ENCODE data around the gene SHCBP1L.
"Not testable (repeated sequence)": the region's sequence is repeated elsewhere in the genome, so short reads cannot be mapped to it uniquely, and the experiment has no call there.

Gene SHCBP1L

DNA sequence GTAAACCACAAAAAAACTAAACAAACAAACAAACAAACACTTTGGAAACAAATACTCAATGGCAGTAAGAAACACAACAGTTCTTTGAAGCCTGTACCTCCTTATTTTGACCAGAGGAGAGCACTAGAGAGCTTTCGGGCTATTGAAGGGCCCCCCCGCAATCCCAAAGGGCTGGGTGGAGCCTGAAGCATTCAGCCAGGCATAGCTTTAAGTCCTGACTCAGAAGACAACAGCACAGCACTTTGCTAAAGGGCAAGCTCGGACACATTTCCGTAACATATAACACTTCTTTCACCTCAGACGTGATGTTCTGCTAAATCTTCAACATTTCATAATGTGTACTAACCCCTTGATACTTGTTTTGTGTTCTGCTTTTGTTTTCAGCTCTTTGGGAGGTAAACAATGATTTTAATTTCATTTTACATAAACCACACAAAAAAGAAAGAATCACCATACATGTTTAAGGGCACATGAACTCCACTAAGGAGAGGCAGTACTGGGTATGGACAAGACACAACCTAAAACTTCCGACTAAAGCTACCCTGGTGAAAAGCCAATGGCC, 9.7 kb upstream of the SHCBP1L start:
- peak; percentile 98 for FAIRE-seq

DNA sequence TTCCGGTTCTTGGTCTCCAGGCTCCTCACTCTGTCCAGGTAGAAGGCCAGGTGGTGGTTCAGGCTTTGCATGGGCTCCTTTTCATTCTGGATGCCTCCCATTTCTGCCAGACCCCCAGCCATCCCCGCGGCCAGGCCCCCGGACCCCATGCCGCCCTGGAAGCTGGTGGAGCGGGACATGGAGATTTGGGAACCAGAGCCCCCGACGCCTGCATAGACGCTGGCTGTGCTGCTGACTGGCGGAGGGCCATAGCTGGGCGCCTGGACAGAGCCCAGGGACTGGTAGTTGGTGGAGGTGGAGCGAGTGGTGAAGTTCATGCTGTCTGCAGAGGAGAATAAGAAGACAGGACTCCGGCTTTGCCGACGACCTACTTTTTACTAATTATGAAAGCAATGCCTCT, 7.1 kb upstream of the SHCBP1L start:
- no peak for FAIRE-seq

GRCh38 chr1:182957902-182958395, 5.0 kb upstream of the SHCBP1L start:
- no peak for FAIRE-seq

DNA sequence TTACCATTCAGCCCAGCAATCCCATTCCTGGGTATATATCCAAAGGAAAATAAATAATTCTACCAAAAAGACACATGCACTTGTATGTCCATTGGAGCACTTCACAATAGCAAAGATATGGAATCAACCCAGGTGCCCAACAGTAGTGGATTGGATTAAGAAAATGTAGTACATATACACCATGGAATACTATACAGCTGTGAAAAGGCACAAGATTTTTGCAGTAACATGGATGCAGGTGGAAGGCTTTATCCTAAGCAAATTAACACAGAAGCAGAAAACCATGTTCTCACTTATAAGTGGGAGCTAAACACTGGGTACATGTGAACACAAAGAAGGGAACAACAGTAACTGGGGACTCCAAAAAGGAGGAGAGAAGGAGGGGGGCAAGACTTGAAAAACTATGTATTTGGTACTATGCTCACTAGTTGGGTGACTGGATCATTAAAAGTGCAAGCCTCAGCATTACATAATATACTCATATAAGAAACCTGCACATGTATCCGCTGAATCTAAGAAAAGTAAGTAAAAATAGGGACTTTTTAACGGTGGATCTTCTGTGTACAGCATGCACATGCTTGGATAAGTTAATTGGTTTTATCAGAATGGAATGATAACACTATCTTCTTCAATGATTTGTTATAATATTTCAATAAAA, 3.9 kb upstream of the SHCBP1L start:
- no peak for FAIRE-seq

DNA sequence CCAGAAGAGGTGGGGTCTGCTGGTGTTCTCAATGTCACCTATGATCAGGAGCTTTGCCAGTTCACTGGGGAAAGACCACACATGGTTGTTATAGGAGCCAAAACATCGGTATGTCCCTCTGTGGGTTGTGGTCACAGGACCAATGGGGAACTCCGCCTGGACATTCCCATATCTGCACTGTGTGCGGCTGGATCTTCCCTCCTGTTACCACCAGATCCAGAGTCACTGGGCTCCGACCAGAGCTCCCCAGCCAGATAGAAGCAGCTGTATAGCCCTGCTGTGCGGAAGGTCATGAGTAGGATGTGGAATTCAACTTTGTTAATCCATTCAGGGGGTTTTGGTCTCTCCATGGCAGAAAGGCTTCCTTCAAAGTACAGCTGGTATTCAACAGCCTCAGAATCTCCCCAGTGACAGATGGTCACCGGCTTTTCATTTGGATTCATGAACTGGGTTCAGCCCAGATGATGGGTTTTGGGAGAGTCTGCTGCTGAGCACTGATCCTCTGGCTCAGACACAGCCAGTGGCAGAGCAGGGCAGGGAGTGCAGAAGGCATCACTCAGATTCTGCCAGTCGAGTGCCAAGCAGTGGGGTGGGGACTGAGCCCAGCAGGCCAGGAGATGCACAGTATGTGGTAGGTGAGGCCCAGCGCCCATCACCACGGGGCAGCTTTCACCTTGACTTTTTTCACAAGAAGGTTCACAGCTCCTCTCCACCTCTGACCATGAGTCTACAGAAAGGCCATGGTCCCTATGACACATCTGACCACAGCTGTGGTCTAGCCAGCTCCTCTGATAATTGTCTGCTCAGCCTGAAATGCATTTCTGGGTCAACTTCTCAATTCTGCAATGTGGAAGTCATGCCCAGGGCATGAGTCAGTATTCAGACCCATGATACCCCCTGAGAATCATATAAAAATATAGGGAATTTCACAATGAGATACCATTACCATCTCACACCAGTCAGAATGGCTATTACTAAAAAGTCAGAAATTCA, 2.9 kb upstream of the SHCBP1L start:
- no peak for FAIRE-seq

DNA sequence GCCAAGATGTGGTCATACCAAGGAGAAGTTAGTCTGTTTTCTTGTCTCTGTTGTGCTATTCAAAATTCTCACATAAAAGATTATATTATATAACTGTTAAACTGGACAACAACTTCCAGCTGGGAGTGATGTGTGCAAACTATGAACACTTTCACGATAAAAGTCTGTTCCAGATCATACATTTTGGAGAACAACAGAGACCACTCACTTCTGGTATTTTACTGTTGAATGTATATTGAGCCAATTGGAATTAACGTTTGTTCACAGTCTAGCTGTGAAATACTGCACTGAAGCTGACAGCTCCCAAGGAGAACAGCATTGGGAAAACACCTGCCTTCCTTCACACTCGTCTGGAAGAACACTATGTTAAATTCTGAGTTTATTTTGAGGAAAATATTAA, 860 bp upstream of the SHCBP1L start:
- no peak for FAIRE-seq

GRCh38 chr1:182943336-182943735, 9.6 kb downstream of the SHCBP1L start:
- not testable (repeated sequence) for FAIRE-seq

DNA sequence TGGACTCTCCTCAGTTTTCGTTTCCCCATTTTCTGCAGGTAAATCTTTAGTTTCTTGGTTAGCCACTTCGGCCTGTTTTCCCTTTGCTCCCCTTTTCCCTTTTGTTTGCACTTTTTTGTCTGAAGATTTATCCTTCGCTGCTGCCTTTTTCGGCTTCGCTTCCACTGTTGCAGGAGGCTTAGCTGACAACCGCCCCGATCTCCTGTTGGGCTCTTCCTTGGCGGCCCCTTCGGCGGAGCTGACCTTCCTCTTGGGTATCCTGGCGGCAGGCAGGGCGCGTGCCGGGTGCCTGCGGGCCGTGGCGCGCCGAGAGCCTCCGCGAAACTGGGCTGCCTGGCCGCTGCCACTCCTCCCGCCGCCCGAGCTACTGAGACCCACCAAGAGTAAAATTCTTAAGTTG, 10.8 kb downstream of the SHCBP1L start:
- not testable (repeated sequence) for FAIRE-seq

DNA sequence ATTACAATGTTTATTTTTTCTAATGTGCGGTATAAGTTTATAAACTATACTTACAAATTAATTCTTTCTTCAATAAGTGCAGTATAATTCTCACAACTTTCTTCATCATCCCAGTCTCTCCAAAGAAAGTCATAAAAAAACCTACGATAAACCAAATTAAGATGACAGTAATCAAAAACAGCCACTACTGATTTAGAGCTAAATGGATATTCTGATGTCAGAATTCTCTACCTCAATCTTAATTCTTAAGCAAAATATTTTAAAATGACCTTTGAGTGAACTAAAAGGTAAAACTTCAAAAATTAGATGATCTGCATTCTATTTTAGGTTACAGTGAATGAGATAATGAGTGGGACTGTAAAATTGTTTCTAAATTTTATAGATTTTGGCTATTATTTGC, 13.6 kb downstream of the SHCBP1L start:
- FAIRE-seq: no peak

- no peak for FAIRE-seq
Measured at GRCh38 chr1:182935716-182936115, 17.2 kb downstream of the SHCBP1L start.

GRCh38 chr1:182930985-182931384, 22.0 kb downstream of the SHCBP1L start:
- FAIRE-seq: peak; percentile 65

DNA sequence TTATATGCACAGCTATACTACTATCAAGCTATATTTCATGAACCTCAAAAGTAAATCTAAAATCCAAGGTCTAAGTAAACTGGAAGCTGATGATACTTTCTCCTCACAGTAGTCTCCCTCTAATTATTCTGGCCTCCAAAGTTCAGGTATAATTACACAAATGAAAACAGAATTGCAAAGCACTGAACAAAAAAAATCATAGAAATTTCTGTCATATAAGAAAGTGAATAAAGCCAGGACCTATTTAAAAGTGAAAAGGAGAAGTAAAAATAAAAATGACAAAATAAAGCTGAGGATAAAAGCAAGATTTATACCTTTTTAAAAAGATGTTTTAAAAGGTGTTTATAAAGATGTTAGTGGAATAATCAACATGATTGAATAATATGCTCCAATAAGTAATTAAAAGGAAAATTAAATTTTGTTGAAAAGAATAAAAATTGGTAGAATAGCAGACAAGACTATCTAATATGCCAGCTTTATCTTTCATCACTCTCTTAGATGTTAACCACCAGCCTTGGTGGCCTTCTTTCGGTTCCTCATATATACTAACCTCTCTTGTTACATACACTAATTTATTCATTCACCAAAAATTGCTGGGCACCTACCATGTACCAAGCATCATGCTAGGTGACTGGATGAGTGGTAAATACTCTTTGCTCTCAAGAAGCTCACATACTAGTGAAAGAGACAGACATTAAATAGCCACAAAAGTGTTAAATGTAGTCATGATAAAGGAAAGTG, 25.1 kb downstream of the SHCBP1L start:
- FAIRE-seq: peak; percentile 75

- no peak for FAIRE-seq
Measured at GRCh38 chr1:182925661-182926060, 27.3 kb downstream of the SHCBP1L start.

- no peak for FAIRE-seq
Measured at GRCh38 chr1:182917378-182917777, 35.6 kb downstream of the SHCBP1L start.

- no peak for FAIRE-seq
Measured at GRCh38 chr1:182913401-182913800, 39.6 kb downstream of the SHCBP1L start.

DNA sequence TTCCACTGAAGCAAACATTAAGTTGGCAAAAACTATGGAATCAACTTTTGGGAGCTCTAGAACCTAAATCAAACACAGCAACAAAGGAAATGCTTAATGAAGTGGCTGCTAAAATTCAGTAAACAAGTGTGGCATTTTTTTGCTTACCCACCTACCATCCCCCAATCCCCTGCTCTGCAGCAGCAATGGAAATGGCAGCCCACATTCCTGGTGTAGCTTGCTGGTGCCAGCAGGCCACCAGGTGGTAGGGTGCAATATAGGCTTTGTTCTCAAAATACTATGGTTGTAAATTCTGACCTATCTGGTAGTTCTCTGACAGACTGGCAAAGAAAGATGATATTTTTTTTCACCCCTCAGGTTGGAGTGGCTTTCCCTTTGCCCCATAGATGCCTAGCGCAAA, 42.8 kb downstream of the SHCBP1L start:
- FAIRE-seq: no peak

DNA sequence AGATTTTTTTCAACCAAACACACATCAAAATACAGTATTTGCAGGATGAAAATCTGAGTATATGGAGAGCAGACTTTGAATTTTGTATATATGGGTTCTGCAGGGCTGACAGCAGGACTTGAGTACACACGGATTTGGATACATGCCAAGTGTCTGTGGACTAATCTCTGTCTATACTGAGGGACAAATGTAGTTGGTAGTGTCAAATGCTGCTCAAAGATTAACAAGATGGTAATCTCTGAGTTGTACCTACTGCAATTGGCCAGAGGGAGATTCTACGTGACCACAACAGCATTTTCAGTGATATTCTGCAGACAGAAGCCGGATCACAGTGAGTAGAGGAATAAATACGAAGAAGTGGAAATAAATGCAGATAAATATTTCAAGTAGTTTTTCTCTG, 43.4 kb downstream of the SHCBP1L start:
- FAIRE-seq: no peak

GRCh38 chr1:182905321-182905720, 47.6 kb downstream of the SHCBP1L start:
- FAIRE-seq: no peak

GRCh38 chr1:182901946-182902345, 51.0 kb downstream of the SHCBP1L start:
- FAIRE-seq: not testable (repeated sequence)

DNA sequence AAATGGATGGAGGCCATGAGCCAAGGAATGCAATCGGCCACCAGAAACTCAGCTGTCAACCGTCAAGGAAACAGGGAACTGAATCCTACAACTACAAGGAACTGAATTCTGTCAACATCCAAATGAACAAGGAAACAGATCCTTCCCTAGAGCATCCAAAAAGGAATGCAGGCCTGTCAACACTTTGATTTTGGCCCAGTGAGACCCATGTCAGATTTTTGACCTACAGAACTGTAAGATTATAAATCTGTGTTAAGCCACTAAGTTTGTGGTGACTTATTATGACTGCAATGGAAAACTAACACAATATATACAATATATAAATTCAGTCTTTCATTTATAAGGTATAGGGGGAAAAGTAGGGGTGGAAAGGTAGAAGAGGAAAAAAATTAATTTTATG, 55.3 kb downstream of the SHCBP1L start:
- FAIRE-seq: no peak

DNA sequence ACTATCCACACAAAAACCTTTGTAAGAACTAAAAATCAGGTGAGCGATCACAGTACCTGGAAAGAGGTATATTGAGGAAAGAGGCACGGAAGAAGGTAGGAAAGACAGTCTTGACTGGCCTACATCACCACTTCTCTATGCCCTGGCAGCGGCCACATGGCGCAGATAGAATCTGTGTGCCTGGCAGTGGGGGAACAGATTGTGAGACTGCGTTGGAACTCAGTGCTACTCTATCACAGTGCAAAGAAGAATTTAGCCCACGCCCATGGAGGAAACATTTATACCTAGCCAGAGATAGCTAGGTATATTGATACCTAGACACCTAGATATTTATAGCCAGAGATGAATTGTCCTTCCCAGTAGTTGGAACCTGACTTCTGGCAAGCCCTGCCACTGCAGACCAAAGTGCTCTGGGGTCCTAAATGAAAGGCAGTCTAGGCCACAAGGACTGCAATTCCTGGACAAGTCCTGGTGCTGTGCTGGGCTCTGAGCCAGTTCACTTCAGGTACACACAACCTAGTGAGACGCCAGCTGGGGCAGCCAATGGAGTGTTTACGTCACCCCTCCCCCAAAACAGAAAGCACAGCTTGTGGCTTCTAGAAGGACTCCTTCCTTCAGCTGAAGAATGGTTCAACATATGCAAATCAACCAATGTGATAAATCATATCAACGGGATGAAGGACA, 61.9 kb downstream of the SHCBP1L start:
- FAIRE-seq: no peak

- no peak for FAIRE-seq
Measured at GRCh38 chr1:182889997-182890396, 63.0 kb downstream of the SHCBP1L start.

All from TTC549 (cell line).